HepG2 (cell line): ENCODE data around the gene NSD1. TPM values are rescaled to one million over a fixed set of nuclear protein-coding genes. Genes with fewer than 3 reads are reported as not detected.
A peak's percentile ranks its signal among the peaks of the same experiment; 100 is the strongest.

Experiments
- CBX2 ChIP-seq, 2 experiments: fragments of 200-600 bp in 1 of 2; sonication (generic); formaldehyde crosslinking in 1 of 2; IDR thresholded peaks; 2 replicates each; pipeline versions ENCODE4 v1.7.0 to v1.8.1; 2018 to 2022; ENCODE audit warnings: low read depth in 2 of 2, low read length in 1 of 2, mild to moderate bottlenecking in 1 of 2, missing genetic modification reagents in 1 of 2
- CREM ChIP-seq, 2 experiments: sonication (generic) in 1 of 2; formaldehyde crosslinking in 1 of 2; IDR thresholded peaks; 2 replicates each; pipeline versions ENCODE4 v1.4.0 to v1.6.1; 2016 to 2020; ENCODE audit warnings: antibody characterized with exemption in 1 of 2, mild to moderate bottlenecking in 1 of 2, missing genetic modification reagents in 1 of 2
- DBP ChIP-seq: sonication (generic); formaldehyde crosslinking; IDR thresholded peaks from 2 replicates; pipeline ENCODE4 v1.4.0; 2020; ENCODE audit warnings: missing genetic modification reagents; ENCODE audit errors: not compliant biosample characterization
- ESRRA ChIP-seq: sonication (generic); formaldehyde crosslinking; IDR thresholded peaks from 2 replicates; pipeline ENCODE4 v1.5.1; 2020; ENCODE audit warnings: mild to moderate bottlenecking, low read depth, missing genetic modification reagents
- HOXA3 ChIP-seq: sonication (generic); formaldehyde crosslinking; IDR thresholded peaks from 2 replicates; pipeline ENCODE4 v1.5.0; 2020; ENCODE audit warnings: missing genetic modification reagents
- POLR2AphosphoS5 ChIP-seq: IDR thresholded peaks from 2 replicates; pipeline ENCODE4 v1.6.1; 2012; ENCODE audit warnings: low read depth, low read length
- SOX6 ChIP-seq, 2 experiments: fragments of 450-650 bp in 1 of 2; sonication (generic) in 1 of 2; formaldehyde crosslinking in 1 of 2; IDR thresholded peaks; 2 replicates each; pipeline versions ENCODE4 v1.4.0 to v1.6.1; 2017 to 2020; ENCODE audit warnings: antibody characterized with exemption in 1 of 2, mild to moderate bottlenecking in 1 of 2, missing genetic modification reagents in 1 of 2
- SRF ChIP-seq: IDR thresholded peaks from 2 replicates; pipeline ENCODE4 v1.6.1; 2011; ENCODE audit warnings: mild to moderate bottlenecking, low read depth, low read length, moderate library complexity
- ZBED4 ChIP-seq: sonication (generic); formaldehyde crosslinking; IDR thresholded peaks from 2 replicates; pipeline ENCODE4 v1.4.0; 2020; ENCODE audit warnings: missing genetic modification reagents, borderline replicate concordance
- ZGPAT ChIP-seq: IDR thresholded peaks from 2 replicates; pipeline ENCODE4 v1.6.1; 2016; ENCODE audit warnings: mild to moderate bottlenecking
- ZNF263 ChIP-seq: sonication (generic); formaldehyde crosslinking; IDR thresholded peaks from 2 replicates; pipeline ENCODE4 v1.4.0; 2020; ENCODE audit warnings: missing genetic modification reagents
- ZNF484 ChIP-seq: sonication (generic); formaldehyde crosslinking; IDR thresholded peaks from 2 replicates; pipeline ENCODE4 v1.5.1; 2020; ENCODE audit warnings: mild to moderate bottlenecking, low read depth, missing genetic modification reagents, borderline replicate concordance
- ZNF629 ChIP-seq: sonication (generic); formaldehyde crosslinking; conservative IDR thresholded peaks from 2 replicates; pipeline ENCODE4 v1.5.0; 2020; ENCODE audit warnings: missing genetic modification reagents
- ZNF687 ChIP-seq: sonication (generic); formaldehyde crosslinking; IDR thresholded peaks from 2 replicates; pipeline ENCODE4 v1.5.1; 2020; ENCODE audit warnings: mild to moderate bottlenecking, missing genetic modification reagents, moderate library complexity
- polyA plus RNA-seq, 8 experiments: library from polyadenylated mRNA; depleted of rRNA in 3 of 8; stranded (reverse) in 7 of 8; unstranded in 1 of 8; fragments of >200 nt; fragmentation: Illumina TruSeq in 4 of 8; extraction: Trizol in 4 of 8; gene quantifications; 2 replicates each; pipeline versions ENCODE4 v1.2.1 to v1.2.3, GENCODE V29; 2011 to 2016; ENCODE audit warnings: low read depth in 4 of 8, missing spikeins in 1 of 8, mixed read lengths in 1 of 8; ENCODE audit not compliant: insufficient read depth in 1 of 8
- total RNA-seq, 5 experiments: library from RNA; depleted of rRNA; stranded (reverse); fragments of >200 nt; fragmentation: Illumina TruSeq; extraction: Trizol; gene quantifications; 2 replicates each; pipeline ENCODE4 v1.2.3, GENCODE V29; 2016; ENCODE audit warnings: low read depth in 1 of 5

NSD1 gene
- total and polyA plus RNA-seq, 2 of the 13 experiments (the other 11 are each of a cell fraction or from before 2014, with no cell fraction given) = 0.01 to 0.09 TPM

- TF ChIP-seq SOX6 (IDR thresholded peaks at IDR 0.05) = no peak
- peak; percentile 82 for TF ChIP-seq SOX6 (CRISPR knock-in tag; IDR thresholded peaks at IDR 0.05)
- TF ChIP-seq ZGPAT (CRISPR knock-in tag) = peak; percentile 63; the same call in 1 of the 2 replicates
- TF ChIP-seq ZNF629 = no peak; the same call in 1 of the 2 replicates
- TF ChIP-seq ESRRA (CRISPR knock-in tag) = peak; percentile 55; the same call in 1 of the 2 replicates
- 0 out of 2 replicates have a peak, but pooled peaks have one; percentile 38 for TF ChIP-seq CREM (IDR thresholded peaks at IDR 0.05)
- TF ChIP-seq CREM (CRISPR knock-in tag; IDR thresholded peaks at IDR 0.05) = no peak
- no peak for TF ChIP-seq DBP (CRISPR knock-in tag)
- TF ChIP-seq SRF = no peak
- peak; percentile 96 for TF ChIP-seq ZNF687
- peak; percentile 99 for TF ChIP-seq ZNF263 (CRISPR knock-in tag)
- TF ChIP-seq ZBED4 (CRISPR knock-in tag) = peak; percentile 30; the same call in 1 of the 2 replicates
- peak; percentile 49; the same call in 1 of the 2 replicates for TF ChIP-seq POLR2AphosphoS5
- no peak for TF ChIP-seq CBX2 (IDR thresholded peaks at IDR 0.05; ENCODE audit: low read depth, low read length)
- TF ChIP-seq CBX2 (CRISPR knock-in tag; IDR thresholded peaks at IDR 0.05; ENCODE audit: low read depth) = no peak
- TF ChIP-seq HOXA3 = peak; percentile 83
- TF ChIP-seq ZNF484 (CRISPR knock-in tag) = no peak
Observed at GRCh38 chr5:177094224-177095087, 39.1 kb upstream of the NSD1 start (continued).
